Muscle of leg (tissue), 11 donors: ENCODE data around the gene CAPN8. TPM values are rescaled to one million over a fixed set of nuclear protein-coding genes. Genes with fewer than 3 reads are reported as not detected.

ENCODE experiments used
- DNase-seq: peaks from one replicate; pipeline ENCODE4 v3.0.0; 2013
- H3K27ac ChIP-seq: one replicate; pipeline ENCODE4 v1.5.1; 2013; ENCODE audit warnings: mild to moderate bottlenecking, low read length, control low read depth
- H3K27me3 ChIP-seq: one replicate; pipeline ENCODE4 v1.6.1; 2013; ENCODE audit warnings: low read length; ENCODE audit not compliant: control insufficient read depth, insufficient read depth
- H3K36me3 ChIP-seq: one replicate; pipeline ENCODE4 v1.6.1; 2013; ENCODE audit warnings: low read length; ENCODE audit not compliant: control insufficient read depth, insufficient read depth
- H3K4me1 ChIP-seq: one replicate; pipeline ENCODE4 v1.6.1; 2013; ENCODE audit warnings: low read length; ENCODE audit not compliant: control insufficient read depth, insufficient read depth
- H3K4me3 ChIP-seq: one replicate; pipeline ENCODE4 v1.5.1; 2013; ENCODE audit warnings: low read length, control low read depth
- H3K9me3 ChIP-seq: replicated peaks from 2 replicates; pipeline ENCODE4 v1.6.1; 2013; ENCODE audit warnings: low read depth, low read length; ENCODE audit not compliant: control insufficient read depth
- WGBS: methylation state at CpG from one replicate; pipeline ENCODE4 v1.1.5; 2013; ENCODE audit warnings: missing lambda C conversion rate; ENCODE audit not compliant: insufficient coverage; 5-methylcytosine and 5-hydroxymethylcytosine counted together
- polyA plus RNA-seq, 8 donors: library from polyadenylated mRNA; unstranded; fragments of 120-200 nt; gene quantifications; one replicate each; pipeline versions ENCODE4 v1.2.1 to v1.2.3, GENCODE V29; 2013; ENCODE audit warnings: inconsistent platforms in 1 of 8, low replicate concordance in 1 of 8; ENCODE audit not compliant: insufficient read length in 8 of 8, insufficient read depth in 1 of 8
- total RNA-seq: library from RNA; stranded (reverse); fragments of 120-200 nt; gene quantifications from one replicate; pipeline ENCODE4 v1.2.4, GENCODE V29; 2013

CAPN8 gene
- total and polyA plus RNA-seq, 9 donors: 0.34 to 0.84 (median 0.53) TPM; not detected in 1

DNA sequence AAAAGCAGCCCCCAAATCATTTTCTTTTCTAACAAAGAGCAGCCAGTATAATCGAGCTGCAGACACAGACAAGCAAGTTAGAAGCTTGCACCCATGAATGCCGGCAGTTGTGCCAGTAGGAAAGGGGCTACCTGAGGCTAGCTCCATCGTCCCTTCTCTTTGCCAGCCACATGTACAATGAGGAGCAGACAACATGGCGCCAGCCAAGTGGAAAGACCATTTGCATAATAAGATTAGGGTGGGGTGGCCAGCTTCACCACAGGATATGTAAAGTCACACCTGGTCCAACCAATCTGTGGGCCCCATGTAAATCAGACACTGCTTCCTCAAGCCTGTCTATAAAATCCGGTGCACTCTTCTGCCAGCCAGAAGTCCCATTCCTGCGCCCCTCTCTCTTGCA, 168.6 kb downstream of the CAPN8 start:
- Histone ChIP-seq H3K27ac (no peak overlapping the region), H3K27me3 (peaks cover 3% of the 10 kb centered on the region), H3K36me3 (no peaks in the 10 kb centered on the region), H3K4me3 (no peak overlapping the region), H3K4me1 (no peaks in the 10 kb centered on the region), H3K9me3 (no peaks in the 10 kb centered on the region)
- DNase-seq: no peak
- WGBS: 89% methylated on average over 4 of the region's 6 CpGs

- Histone ChIP-seq H3K4me3 (no peak overlapping the region), H3K4me1 (no peaks in the 10 kb centered on the region), H3K9me3 (no peaks in the 10 kb centered on the region), H3K27ac (no peak overlapping the region), H3K36me3 (no peaks in the 10 kb centered on the region), H3K27me3 (peaks cover 3% of the 10 kb centered on the region)
- DNase-seq: no peak
- 81% methylated on average over 10 of the region's 11 CpGs for WGBS
Measured at GRCh38 chr1:223494926-223495645, 170.4 kb downstream of the CAPN8 start.

DNA sequence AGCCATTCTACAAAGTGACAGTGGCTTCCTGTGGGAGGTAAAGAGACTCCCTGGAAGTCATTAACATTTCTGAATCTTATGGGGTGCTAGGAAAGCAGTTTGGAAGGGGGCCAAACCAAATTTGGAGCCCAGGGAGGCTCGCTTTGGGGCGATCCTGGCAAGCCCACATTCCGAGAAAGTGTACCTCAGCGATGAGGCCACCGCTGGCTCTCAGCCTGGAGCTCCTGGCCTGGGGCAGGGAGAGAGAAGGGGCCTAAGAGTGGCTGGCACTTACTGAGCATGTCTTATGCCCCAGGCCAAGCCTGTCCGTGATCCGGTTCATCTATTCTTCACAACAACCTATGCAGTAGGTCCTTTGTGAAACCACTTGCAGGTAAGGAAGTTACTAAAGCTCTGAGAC, 173.5 kb downstream of the CAPN8 start:
- Histone ChIP-seq H3K27ac (no peak overlapping the region), H3K27me3 (peaks cover 6% of the 10 kb centered on the region), H3K4me3 (no peak overlapping the region), H3K36me3 (no peaks in the 10 kb centered on the region), H3K9me3 (no peaks in the 10 kb centered on the region), H3K4me1 (no peaks in the 10 kb centered on the region)
- WGBS: 30% methylated on average over 3 of the region's 7 CpGs
- DNase-seq: no peak

Other genes with a start within 250 kb of the CAPN8 start
- 91.6 TPM for gene CAPN2, start 46.8 kb upstream of the CAPN8 start, total RNA-seq
- gene CAPN2, start 46.8 kb upstream of the CAPN8 start, polyA plus RNA-seq: 100 to 1,000 TPM in 4 of 8 donors, 10 to 100 TPM in 4; 82.6 to 130 (median 104) TPM
- 25.5 TPM for gene TP53BP2, start 180.2 kb upstream of the CAPN8 start, total RNA-seq
- gene TP53BP2, start 180.2 kb upstream of the CAPN8 start, polyA plus RNA-seq: 10 to 100 TPM; 25.5 to 41.1 (median 34.6) TPM